Renal cortex interstitium (tissue), 11 donors: ENCODE data around the gene RABGAP1L. TPM values are rescaled to one million over a fixed set of nuclear protein-coding genes. Genes with fewer than 3 reads are reported as not detected.

ENCODE experiments used
- DNase-seq, 11 donors: peaks; one replicate each; pipeline ENCODE4 v3.0.0-alpha.2; 2013; ENCODE audit warnings: low read depth in 9 of 11, low spot score in 4 of 11; ENCODE audit errors: extremely low read depth in 1 of 11
- polyA plus RNA-seq, 3 donors: library from polyadenylated mRNA; unstranded; fragments of 120-200 nt; gene quantifications; one replicate each; pipeline ENCODE4 v1.2.1, GENCODE V29; 2013; ENCODE audit not compliant: insufficient read length in 3 of 3

The RABGAP1L gene
- polyA plus RNA-seq, 3 donors, result 25.2 to 31.2 (median 30.0) TPM

DNA sequence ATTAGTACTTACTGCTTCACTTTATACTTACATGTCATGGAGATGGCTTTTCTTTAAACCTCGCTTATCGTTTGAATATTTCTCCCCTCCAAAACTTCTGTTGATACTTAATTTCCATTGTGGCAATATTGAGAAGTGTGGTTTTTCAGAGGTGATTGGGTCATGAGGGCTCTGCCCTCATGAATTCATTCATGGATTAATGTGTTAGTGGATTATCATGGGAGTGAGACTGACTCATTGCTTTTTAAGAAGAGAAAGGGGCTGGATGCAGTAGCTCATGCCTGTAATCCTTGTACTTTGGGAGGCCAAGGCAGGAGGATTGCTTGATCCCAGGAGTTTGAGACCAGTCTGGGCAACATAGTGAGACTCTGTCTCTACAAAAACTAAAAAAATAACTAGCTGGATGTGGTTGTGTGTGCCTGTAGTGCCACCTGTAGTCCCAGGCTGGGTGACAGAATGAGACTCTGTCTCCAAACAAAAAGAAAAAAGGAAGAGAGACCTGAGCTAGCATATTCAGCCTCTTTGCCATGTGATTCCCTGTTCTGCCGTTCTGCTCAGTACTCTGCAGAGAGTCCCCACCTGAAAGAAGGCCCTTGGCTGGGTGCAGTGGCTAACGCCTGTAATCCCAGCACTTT is 30.2 kb downstream of the RABGAP1L start:
- DNase-seq, result no peak

- no peak for DNase-seq
These were observed 31.4 kb downstream of the RABGAP1L start for GRCh38 chr1:174190691-174191199.

GRCh38 chr1:174191349-174191862 is 32.1 kb downstream of the RABGAP1L start:
- peak in 5 of 11 donors; percentile 10 to 32 (median 17) for DNase-seq

- DNase-seq, result no peak
These were observed 35.1 kb downstream of the RABGAP1L start for GRCh38 chr1:174194461-174194860.

DNA sequence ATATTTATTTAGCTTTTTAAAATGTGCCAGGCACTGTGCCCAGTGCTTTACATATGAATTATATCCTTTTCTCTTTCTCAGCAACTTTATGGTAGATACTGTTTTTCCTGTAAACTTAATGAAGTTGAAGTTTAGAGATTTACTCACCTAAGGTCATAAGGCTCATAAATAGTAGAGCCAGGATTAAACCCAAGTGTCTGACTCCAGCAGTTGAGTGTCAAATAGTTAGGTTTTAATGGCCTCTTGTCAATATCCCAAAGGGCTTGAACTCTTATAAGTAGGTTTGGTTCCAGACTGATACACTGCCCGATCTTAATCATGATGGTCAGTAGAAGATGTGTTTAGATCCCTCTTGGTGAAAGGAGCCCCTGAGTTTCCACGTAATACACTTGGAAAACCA is 37.8 kb downstream of the RABGAP1L start:
- no peak for DNase-seq

- DNase-seq, result no peak
These were observed 38.2 kb downstream of the RABGAP1L start for GRCh38 chr1:174197547-174197946.

DNA sequence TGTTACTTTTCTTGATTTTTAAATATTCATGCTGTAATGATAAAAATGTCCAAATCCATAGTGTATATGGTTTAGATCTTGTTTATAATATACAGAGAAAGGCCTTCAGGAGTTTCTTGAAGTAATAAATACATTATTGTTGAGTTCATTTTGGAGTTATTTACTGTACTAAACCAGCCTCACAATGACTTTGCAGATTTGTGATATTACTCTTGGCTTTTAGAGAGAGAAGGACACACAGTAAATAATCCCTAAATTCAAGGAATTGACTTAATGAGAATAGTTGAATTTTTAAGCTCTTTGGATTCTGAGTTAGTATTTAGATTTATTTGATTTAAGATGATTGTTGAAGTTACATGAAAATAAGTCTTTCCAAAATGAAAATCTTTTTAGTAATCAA is 38.9 kb downstream of the RABGAP1L start:
- DNase-seq, result no peak

GRCh38 chr1:174200746-174201145 is 41.4 kb downstream of the RABGAP1L start:
- no peak for DNase-seq

DNA sequence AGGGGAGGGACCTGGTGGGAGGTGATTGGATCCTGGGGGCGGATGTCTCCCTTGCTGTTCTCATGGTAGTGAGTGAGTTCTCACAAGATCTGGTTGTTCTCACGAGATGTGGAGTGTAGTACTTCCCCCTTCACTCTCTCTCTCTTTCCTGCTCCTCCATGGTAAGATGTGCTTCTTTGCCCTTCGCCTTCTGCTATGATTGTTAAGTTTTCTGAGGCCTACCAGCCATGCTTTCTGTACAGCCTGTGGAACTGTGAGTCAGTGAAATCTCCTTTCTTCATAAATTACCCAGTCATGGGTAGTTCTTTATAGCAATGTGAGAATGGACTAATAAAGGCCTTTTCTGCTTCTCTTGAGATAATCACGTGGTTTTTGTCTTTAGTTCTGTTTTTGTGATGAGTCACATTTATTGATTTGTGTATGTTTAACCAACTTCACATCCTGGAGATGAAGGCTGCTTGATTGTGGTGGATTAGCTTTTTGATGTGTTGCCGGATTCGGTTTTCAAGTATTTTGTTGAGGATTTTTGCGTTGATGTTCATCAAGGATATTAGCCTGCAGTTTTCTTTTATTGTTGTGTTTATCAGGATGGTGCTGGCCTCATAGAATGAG is 45.5 kb downstream of the RABGAP1L start:
- no peak for DNase-seq

DNA sequence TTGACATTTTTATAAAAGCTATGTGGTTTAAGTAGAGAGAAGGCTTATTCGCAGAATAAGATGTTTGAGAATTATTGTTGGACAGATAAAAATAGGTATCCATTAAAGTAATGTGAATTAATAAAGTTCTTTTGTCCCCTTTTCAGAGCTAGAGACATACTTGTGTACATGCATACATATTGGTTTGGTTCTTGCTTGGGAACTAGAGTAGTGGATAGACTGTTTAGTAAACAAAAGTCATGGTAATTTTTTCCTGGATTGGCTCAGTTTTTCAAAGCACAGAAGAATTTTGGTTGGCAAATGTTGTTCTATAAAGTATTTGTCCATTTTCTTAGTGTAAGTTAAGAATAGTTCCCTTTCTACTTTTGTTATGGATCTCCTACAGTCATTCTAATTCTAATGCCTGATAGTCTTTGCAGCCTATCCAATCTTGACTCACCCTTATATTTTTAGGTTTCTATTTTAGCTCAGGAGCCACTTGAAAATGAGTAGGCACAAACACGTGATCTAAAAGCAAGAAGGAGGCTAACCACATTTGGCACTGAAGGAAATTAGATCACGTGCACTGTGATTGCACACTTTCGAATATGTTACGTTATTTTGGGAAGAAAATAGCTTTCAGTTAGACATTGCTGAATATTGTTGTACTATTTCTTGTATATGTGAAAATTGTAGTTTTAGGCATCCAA is 47.0 kb downstream of the RABGAP1L start:
- no peak for DNase-seq

- DNase-seq, result no peak
These were observed 50.2 kb downstream of the RABGAP1L start for GRCh38 chr1:174209347-174210187.

- no peak for DNase-seq
These were observed 52.2 kb downstream of the RABGAP1L start for GRCh38 chr1:174211486-174211885.

GRCh38 chr1:174215766-174216165 is 56.4 kb downstream of the RABGAP1L start:
- DNase-seq, result no peak

GRCh38 chr1:174217248-174217647 is 57.9 kb downstream of the RABGAP1L start:
- DNase-seq, result no peak

GRCh38 chr1:174217787-174218574 is 58.7 kb downstream of the RABGAP1L start:
- DNase-seq, result peak in 9 of 11 donors; percentile 8 to 47 (median 23)

- no peak for DNase-seq
These were observed 59.7 kb downstream of the RABGAP1L start for GRCh38 chr1:174218983-174219382.

DNA sequence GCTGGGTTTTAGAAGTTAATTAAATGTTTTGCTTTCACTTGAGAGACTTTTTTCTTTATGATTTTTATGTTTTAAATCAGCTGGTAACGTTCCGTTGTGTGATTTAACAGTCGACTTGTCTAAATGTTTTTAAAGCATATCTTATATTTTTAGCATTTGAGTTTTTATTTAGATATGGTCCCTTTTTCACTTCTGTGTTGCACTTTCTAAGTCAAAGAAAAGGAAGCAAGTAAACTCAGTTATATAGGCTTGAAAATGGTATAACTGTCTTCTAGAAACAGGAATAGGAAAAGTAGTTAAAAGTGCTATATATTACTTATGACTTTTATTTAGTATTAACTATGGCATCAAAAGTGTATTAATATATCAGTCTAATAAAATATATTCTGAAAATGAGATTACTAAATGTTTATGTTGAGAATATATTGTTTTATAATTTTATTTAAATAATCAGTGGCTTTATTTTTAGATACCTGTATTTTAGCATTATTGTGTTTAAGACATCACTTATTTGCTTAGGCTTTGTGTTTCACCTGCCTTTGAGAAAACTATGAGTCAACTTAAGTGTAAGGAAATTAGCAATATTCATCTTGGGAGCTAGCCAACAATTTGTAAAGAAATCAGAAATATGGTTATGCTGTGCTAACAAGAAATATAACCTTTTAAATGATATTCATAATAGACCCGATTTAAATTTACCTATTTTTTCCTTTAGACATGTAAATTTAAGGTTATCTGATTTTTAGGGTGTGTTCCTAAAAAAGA is 60.5 kb downstream of the RABGAP1L start:
- no peak for DNase-seq

DNA sequence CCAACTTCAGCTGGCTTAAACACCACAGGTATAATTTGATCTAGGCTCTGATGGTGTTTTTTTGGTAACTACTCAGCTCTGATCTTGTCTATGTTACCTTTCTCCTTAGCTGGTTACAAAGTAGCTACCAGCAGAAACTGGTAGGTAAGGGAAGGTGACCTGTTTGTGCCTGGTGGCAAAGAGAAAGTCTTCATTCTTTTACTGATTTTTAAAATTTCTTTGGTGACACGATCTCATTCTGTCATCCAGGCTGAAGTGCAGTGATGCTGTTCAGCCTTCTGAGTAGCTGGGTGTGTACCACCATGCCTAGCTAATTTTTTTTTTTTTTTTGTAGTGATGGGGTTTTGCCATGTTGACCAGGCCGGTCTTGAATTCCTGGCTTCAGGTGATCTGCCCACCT is 62.4 kb downstream of the RABGAP1L start:
- no peak for DNase-seq
